ENCODE results near the gene C19orf33.

C19orf33 gene

GRCh38 chr19:38346837-38347236 is 42.8 kb downstream of the C19orf33 start:
- DNase-seq, result no peak

DNA sequence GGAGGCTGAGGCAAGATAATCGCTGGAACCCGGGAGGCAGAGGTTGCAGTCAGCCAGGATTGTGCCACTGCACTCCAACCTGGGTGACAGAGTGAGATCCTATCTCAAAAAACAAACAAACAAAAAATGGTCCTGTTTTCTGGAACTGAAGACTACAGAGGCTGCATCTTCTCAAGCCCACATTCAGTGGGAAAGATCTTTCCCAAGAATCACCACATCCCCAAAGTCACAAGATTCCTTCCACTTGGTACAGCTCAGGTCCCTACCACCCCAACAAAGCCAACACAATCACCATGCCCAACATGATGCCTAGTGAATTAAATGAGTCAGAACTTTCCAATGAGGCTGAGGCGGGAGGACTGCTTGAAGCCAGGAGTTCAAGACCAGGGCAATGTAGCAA is 46.8 kb downstream of the C19orf33 start:
- DNase-seq, result no peak

DNA sequence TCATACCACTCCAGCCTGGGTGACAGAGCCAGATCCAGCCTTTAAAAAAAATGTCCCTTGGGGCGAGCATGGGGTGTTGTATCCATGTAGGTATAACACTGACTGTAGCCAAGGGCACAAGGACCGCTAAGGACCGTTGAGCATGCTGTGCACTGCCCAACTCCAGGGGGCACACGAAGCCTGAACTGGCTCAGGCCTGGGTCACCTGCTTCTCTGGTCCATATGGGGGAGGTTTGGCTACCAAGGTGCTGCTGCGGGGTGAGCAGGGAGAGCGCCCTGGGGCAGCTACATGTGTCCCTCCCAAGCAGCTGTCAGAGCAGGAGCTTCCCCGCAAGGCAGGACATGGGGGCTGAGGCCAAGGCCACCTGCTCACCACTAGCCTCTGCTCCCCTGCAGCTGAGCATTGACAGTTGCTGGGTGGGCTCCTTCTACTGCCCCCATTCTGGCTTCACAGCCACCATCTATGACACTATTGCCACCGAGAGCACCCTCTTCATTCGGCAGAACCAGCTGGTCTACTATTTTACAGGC is 47.9 kb downstream of the C19orf33 start:
- no peak for DNase-seq

DNA sequence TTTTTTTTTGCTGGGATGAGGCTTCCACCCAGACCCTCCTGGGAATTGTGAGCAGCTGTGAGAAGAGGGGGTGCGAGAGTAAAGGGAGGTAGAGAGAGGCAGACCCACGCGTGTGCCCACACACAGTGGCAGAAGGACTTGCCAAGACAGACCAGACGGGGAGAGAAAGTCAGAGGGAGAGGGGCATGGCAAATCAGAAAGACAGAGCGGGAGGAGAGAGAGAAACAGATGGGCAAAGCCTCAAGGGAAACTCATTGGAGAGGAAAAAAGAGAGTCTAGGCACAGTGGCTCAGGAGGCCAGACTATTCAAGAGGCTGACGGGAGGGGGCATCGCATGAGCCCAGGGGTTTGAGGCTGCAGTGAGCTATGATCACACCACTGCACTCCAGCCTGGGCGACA is 48.6 kb downstream of the C19orf33 start:
- DNase-seq, result no peak
